ENCODE results near the gene NDUFB4. TPM values are rescaled to one million over a fixed set of nuclear protein-coding genes. Genes with fewer than 3 reads are reported as not detected.
A peak's percentile ranks its signal among the peaks of the same experiment; 100 is the strongest.

NDUFB4 gene
- total and polyA plus RNA-seq, 9 of the 15 experiments (the other 6 are each of a cell fraction or from before 2014, with no cell fraction given) = 124 to 670 (median 227) TPM

DNA sequence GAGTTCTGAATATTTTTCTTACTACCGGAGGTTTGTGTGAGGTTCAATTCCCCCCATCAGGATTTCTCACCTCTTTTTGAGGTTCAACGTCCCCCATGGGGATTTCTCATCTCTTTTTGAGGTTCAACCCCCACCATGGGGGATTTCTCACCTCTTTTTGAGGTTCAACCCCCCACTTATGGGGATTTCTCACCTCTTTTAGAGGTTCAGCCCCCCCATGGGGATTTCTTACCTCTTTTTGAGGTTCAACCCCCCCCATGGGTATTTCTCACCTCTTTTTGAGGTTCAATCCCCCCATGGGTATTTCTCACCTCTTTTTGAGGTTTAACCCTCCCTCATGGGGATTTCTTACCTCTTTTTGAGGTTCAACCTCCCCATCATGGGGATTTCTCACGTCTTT, 26.3 kb downstream of the NDUFB4 start:
- 0 out of 2 replicates have a peak overlapping the region, but pooled peaks have one; percentile 12 for H3K4me2 ChIP-seq (ENCODE audit: insufficient read depth, low read length)
- ATAC-seq (no peak), FAIRE-seq (no peak), DNase-seq (ENCODE audit: extremely low read depth in 1 of 4, low spot score in 3 of 4) (no peak)
- WGBS (ENCODE audit: insufficient coverage, low coverage, missing lambda C conversion rate) = 13% methylated on average over 1 of the region's 3 CpGs
- H3K79me2 ChIP-seq (ENCODE audit: control insufficient read depth, insufficient read depth, low read length) = no peaks in the 10 kb centered on the region
- intact Hi-C loops (cut with micrococcal nuclease) (loop anchor here (2.0 kb wide), 1 partner anchor 120 kb away; the partner anchor contains the start of genes GTF2E1 and RABL3), in situ Hi-C loops (cut with MboI) (loop anchor here (10.0 kb wide), 1 partner anchor 172 kb away; no protein-coding TSS in a partner anchor)
- H3K9me1 ChIP-seq (ENCODE audit: control insufficient read depth, insufficient read depth, low read length) = no peaks in the 10 kb centered on the region
- ChIA-PET CTCF (ENCODE audit: low intra/inter-chr PET ratio) (interaction anchor here (1.4 to 1.6 kb wide), 2 partner anchors 61 to 172 kb away, joined by 4 read pairs; no protein-coding TSS in a partner anchor), POLR2A (interaction anchor here (0.6 to 1.0 kb wide), 2 partner anchors 19 to 22 kb away, joined by 3 to 7 read pairs; no protein-coding TSS in a partner anchor)
- peak overlapping the region; percentile 67; the same call in 1 of the 2 replicates for H2AFZ ChIP-seq (ENCODE audit: low read depth, low read length)
- BruUV-seq (replicated peaks) = no TSS peak
- peaks cover 0 to 9% of the 10 kb centered on the region in 2 experiments; a peak in 3 of 5 replicates for H3K4me1 ChIP-seq (replicated peaks in 1 of 2; ENCODE audit: control insufficient read depth in 2 of 2, insufficient read depth in 2 of 2, low read length in 2 of 2)
- peak overlapping the region in 1 of 2 experiments; percentile 34; a peak in 1 of 4 replicates for H3K9ac ChIP-seq (ENCODE audit: insufficient read depth in 1 of 2, low read depth in 2 of 2, low read length in 2 of 2)
- no peaks in the 10 kb centered on the region for H3K36me3 ChIP-seq (ENCODE audit: control insufficient read depth, insufficient read depth, low read length)
- no peak overlapping the region for H3K4me3 ChIP-seq
- peak overlapping the region; percentile 70; the same call in 2 of the 3 replicates for H3K27ac ChIP-seq (ENCODE audit: extremely low read depth, low read depth, low read length)
- no peaks in the 10 kb centered on the region for H4K20me1 ChIP-seq (replicated peaks; ENCODE audit: control insufficient read depth, insufficient read depth, low read length)
- no peaks in the 10 kb centered on the region for H3K9me3 ChIP-seq (replicated peaks; ENCODE audit: control insufficient read depth, insufficient read depth, low read depth, low read length)
- H3K27me3 ChIP-seq (ENCODE audit: control insufficient read depth in 2 of 2, insufficient read depth in 2 of 2, low read length in 2 of 2) = no peaks in the 10 kb centered on the region
- TF ChIP-seq TEAD1 (CRISPR knock-in tag; IDR thresholded peaks at IDR 0.05) (no peak), SMARCC2 (IDR thresholded peaks at IDR 0.05; ENCODE audit: low read depth) (no peak), ARID1B (IDR thresholded peaks at IDR 0.05) (no peak), NCOA4 (IDR thresholded peaks at IDR 0.05; ENCODE audit: partially characterized antibody) (no peak), PYGO2 (tag; IDR thresholded peaks at IDR 0.05) (no peak), ERF (CRISPR knock-in tag; IDR thresholded peaks at IDR 0.05) (no peak), ZNF584 (CRISPR knock-in tag; IDR thresholded peaks at IDR 0.05; ENCODE audit: low read depth) (no peak), FOXM1 (IDR thresholded peaks at IDR 0.05; ENCODE audit: low read depth) (no peak), FOXM1 (CRISPR knock-in tag; IDR thresholded peaks at IDR 0.05; ENCODE audit: low read depth) (no peak), NR2C1 (IDR thresholded peaks at IDR 0.05) (no peak), NR2C1 (tag; IDR thresholded peaks at IDR 0.05) (no peak), ZNF778 (CRISPR knock-in tag; IDR thresholded peaks at IDR 0.05) (no peak)
- TF ChIP-seq, protein P1, sequence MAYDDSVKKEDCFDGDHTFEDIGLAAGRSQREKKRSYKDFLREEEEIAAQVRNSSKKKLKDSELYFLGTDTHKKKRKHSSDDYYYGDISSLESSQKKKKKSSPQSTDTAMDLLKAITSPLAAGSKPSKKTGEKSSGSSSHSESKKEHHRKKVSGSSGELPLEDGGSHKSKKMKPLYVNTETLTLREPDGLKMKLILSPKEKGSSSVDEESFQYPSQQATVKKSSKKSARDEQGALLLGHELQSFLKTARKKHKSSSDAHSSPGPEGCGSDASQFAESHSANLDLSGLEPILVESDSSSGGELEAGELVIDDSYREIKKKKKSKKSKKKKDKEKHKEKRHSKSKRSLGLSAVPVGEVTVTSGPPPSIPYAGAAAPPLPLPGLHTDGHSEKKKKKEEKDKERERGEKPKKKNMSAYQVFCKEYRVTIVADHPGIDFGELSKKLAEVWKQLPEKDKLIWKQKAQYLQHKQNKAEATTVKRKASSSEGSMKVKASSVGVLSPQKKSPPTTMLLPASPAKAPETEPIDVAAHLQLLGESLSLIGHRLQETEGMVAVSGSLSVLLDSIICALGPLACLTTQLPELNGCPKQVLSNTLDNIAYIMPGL (CRISPR knock-in tag; IDR thresholded peaks at IDR 0.05) = no peak
- TF ChIP-seq, protein P2, sequence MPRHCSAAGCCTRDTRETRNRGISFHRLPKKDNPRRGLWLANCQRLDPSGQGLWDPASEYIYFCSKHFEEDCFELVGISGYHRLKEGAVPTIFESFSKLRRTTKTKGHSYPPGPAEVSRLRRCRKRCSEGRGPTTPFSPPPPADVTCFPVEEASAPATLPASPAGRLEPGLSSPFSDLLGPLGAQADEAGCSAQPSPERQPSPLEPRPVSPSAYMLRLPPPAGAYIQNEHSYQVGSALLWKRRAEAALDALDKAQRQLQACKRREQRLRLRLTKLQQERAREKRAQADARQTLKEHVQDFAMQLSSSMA (CRISPR knock-in tag; IDR thresholded peaks at IDR 0.05) = no peak
- TF ChIP-seq, protein P3, sequence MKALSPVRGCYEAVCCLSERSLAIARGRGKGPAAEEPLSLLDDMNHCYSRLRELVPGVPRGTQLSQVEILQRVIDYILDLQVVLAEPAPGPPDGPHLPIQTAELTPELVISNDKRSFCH (CRISPR knock-in tag; IDR thresholded peaks at IDR 0.05) = no peak
- TF ChIP-seq, protein P3 (tag; IDR thresholded peaks at IDR 0.05) = no peak
- TF ChIP-seq, protein P4, sequence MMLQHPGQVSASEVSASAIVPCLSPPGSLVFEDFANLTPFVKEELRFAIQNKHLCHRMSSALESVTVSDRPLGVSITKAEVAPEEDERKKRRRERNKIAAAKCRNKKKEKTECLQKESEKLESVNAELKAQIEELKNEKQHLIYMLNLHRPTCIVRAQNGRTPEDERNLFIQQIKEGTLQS (IDR thresholded peaks at IDR 0.05) = no peak
- TF ChIP-seq, protein P4 (CRISPR knock-in tag; conservative IDR thresholded peaks at IDR 0.05) = no peak
- TF ChIP-seq, protein P5, sequence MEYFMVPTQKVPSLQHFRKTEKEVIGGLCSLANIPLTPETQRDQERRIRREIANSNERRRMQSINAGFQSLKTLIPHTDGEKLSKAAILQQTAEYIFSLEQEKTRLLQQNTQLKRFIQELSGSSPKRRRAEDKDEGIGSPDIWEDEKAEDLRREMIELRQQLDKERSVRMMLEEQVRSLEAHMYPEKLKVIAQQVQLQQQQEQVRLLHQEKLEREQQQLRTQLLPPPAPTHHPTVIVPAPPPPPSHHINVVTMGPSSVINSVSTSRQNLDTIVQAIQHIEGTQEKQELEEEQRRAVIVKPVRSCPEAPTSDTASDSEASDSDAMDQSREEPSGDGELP (CRISPR knock-in tag; IDR thresholded peaks at IDR 0.05; ENCODE audit: borderline replicate concordance) = no peak

Measured in K562 (cell line).